HepG2 (cell line): ENCODE measurements around the gene CDC20. TPM values are rescaled to one million over a fixed set of nuclear protein-coding genes. Genes with fewer than 3 reads are reported as not detected.

ENCODE experiments used
- ATAC-seq: fragments of 200-7000 bp; cut with Tn5 transposase; 3 replicates; pipeline ENCODE4 v1.9.1; 2020; ENCODE audit warnings: mild to moderate bottlenecking, moderate library complexity
- BruUV-seq: library from RNA; stranded (reverse); fragments of 400-500 nt; replicated peaks from 2 replicates; lab custom pipeline; 2021; lab: Mats Ljungman, UMichigan
- CTCF ChIA-PET: fragments of 300-600 bp; formaldehyde crosslinking; extraction: SDS; loops from one replicate; lab custom pipeline; 2021; ENCODE audit warnings: low total read pairs, inconsistent platforms, low intra/inter-chr PET ratio; lab: Yijun Ruan, JAX
- POLR2A ChIA-PET: fragments of 350-600 bp; sonication (Branson Sonifier 250); formaldehyde crosslinking; loops from one replicate; lab custom pipeline; 2020; ENCODE audit warnings: antibody characterized with exemption, inconsistent platforms; lab: Yijun Ruan, JAX
- DNase-seq: peaks from one replicate; pipeline ENCODE4 v3.0.0-alpha.2; 2015; ENCODE audit warnings: low spot score
- FAIRE-seq: peaks from 3 replicates; lab custom pipeline; 2011; peaks lifted over from hg19 to GRCh38; lab: Jason Lieb, UNC
- H2AFZ ChIP-seq: one replicate; pipeline ENCODE4 v1.6.1; 2011; ENCODE audit warnings: low read length, inconsistent platforms
- H3K27ac ChIP-seq: fragments of 300-600 bp; 3 replicates; pipeline ENCODE4 v1.8.0; 2011; ENCODE audit warnings: mixed run types, mild to moderate bottlenecking, mixed read lengths, low read length, inconsistent platforms; ENCODE audit not compliant: insufficient read depth; ENCODE audit errors: extremely low read length
- H3K27me3 ChIP-seq, 2 experiments: fragments of 200-600 bp in 1 of 2; 2 replicates in 1 of 2; 3 replicates in 1 of 2; pipeline versions ENCODE4 v1.6.0 to v1.8.0; 2011; ENCODE audit warnings: low read length in 2 of 2, mild to moderate bottlenecking in 2 of 2, moderate library complexity in 2 of 2, inconsistent platforms in 1 of 2; ENCODE audit not compliant: insufficient read depth in 2 of 2, control insufficient read depth in 1 of 2
- H3K36me3 ChIP-seq, 2 experiments: fragments of 200-600 bp in 1 of 2; replicated peaks in 1 of 2; 2 replicates in 1 of 2; 3 replicates in 1 of 2; pipeline versions ENCODE4 v1.5.1 to v1.8.0; 2011; ENCODE audit warnings: low read length in 2 of 2, inconsistent platforms in 1 of 2; ENCODE audit not compliant: insufficient read depth in 2 of 2, control insufficient read depth in 1 of 2
- H3K4me1 ChIP-seq: 2 replicates; pipeline ENCODE4 v1.5.1; 2012; ENCODE audit warnings: low read length, inconsistent platforms; ENCODE audit not compliant: insufficient read depth
- H3K4me2 ChIP-seq: 2 replicates; pipeline ENCODE4 v1.6.0; 2011; ENCODE audit warnings: low read depth, low read length, inconsistent platforms
- H3K4me3 ChIP-seq, 3 experiments: fragments of 200-600 bp in 1 of 3; sonication (generic), shearing (Covaris generic) in 1 of 3; replicated peaks in 1 of 3; 2 replicates each; pipeline ENCODE4 v1.5.1; 2011 to 2016; ENCODE audit warnings: low read length in 3 of 3, inconsistent platforms in 2 of 3, low read depth in 2 of 3, mild to moderate bottlenecking in 2 of 3, control low read depth in 1 of 3, mixed read lengths in 1 of 3; ENCODE audit not compliant: insufficient read depth in 1 of 3
- H3K79me2 ChIP-seq: one replicate; pipeline ENCODE4 v1.6.1; 2011; ENCODE audit warnings: low read length, inconsistent platforms; ENCODE audit not compliant: insufficient read depth
- H3K9ac ChIP-seq: 2 replicates; pipeline ENCODE4 v1.6.0; 2011; ENCODE audit warnings: mild to moderate bottlenecking, low read depth, low read length, inconsistent platforms; ENCODE audit not compliant: insufficient read depth
- H3K9me3 ChIP-seq: 2 replicates; pipeline ENCODE4 v1.5.1; 2012; ENCODE audit warnings: mild to moderate bottlenecking, low read length
- H4K20me1 ChIP-seq: 2 replicates; pipeline ENCODE4 v1.6.0; 2011; ENCODE audit warnings: inconsistent platforms, mild to moderate bottlenecking, low read length, moderate library complexity; ENCODE audit not compliant: insufficient read depth
- ATAD3A ChIP-seq: sonication (generic); formaldehyde crosslinking; IDR thresholded peaks from 2 replicates; pipeline ENCODE4 v1.4.0; 2020; ENCODE audit warnings: missing genetic modification reagents
- BRCA1 ChIP-seq: sonication (generic); formaldehyde crosslinking; IDR thresholded peaks from 2 replicates; pipeline ENCODE4 v1.4.0; 2020; ENCODE audit warnings: missing genetic modification reagents
- DNMT1 ChIP-seq: sonication (generic); formaldehyde crosslinking; IDR thresholded peaks from 2 replicates; pipeline ENCODE4 v1.5.1; 2020; ENCODE audit warnings: mild to moderate bottlenecking, missing genetic modification reagents
- ELF3 ChIP-seq: IDR thresholded peaks from 2 replicates; pipeline ENCODE4 v1.6.1; 2016; ENCODE audit warnings: missing genetic modification reagents, missing compliant biosample characterization
- GABPA ChIP-seq, 2 experiments: IDR thresholded peaks; 2 replicates each; pipeline ENCODE4 v1.6.1; 2011 to 2016; ENCODE audit warnings: low read depth in 2 of 2, low read length in 1 of 2, missing biosample characterization in 1 of 2, missing genetic modification characterization in 1 of 2
- MBD4 ChIP-seq: IDR thresholded peaks from 2 replicates; pipeline ENCODE4 v1.6.1; 2012; ENCODE audit warnings: low read length, inconsistent platforms, borderline replicate concordance
- MIER3 ChIP-seq: IDR thresholded peaks from 2 replicates; pipeline ENCODE4 v1.6.1; 2016; ENCODE audit warnings: missing compliant biosample characterization, borderline replicate concordance
- RAD51 ChIP-seq: fragments of 450-650 bp; IDR thresholded peaks from 2 replicates; pipeline ENCODE4 v1.6.1; 2016; ENCODE audit warnings: borderline replicate concordance
- TGIF2 ChIP-seq: IDR thresholded peaks from 2 replicates; pipeline ENCODE4 v1.6.1; 2016; ENCODE audit warnings: control low read depth, missing compliant biosample characterization
- XBP1 ChIP-seq: sonication (generic); formaldehyde crosslinking; IDR thresholded peaks from 2 replicates; pipeline ENCODE4 v1.5.0; 2020; ENCODE audit warnings: missing genetic modification reagents
- XRCC5 ChIP-seq: fragments of 200-400 bp; formaldehyde crosslinking; optimal IDR thresholded peaks from 2 replicates; pipeline ENCODE3; 2017; ENCODE audit warnings: mild to moderate bottlenecking, low read length
- ZNF282 ChIP-seq: fragments of 450-650 bp; IDR thresholded peaks from 2 replicates; pipeline ENCODE4 v1.6.1; 2018; ENCODE audit not compliant: partially characterized antibody
- ZNF564 ChIP-seq: sonication (generic); formaldehyde crosslinking; IDR thresholded peaks from 2 replicates; pipeline ENCODE4 v1.8.1; 2023; ENCODE audit warnings: mild to moderate bottlenecking, missing genetic modification reagents
- WGBS: methylation state at CpG from one replicate; pipeline ENCODE4 v1.1.6; 2017; ENCODE audit warnings: low lambda C conversion rate; 5-methylcytosine and 5-hydroxymethylcytosine counted together
- in situ Hi-C: cut with HindIII; loops from 2 replicates; pipeline ENCODE4 v1.10.0; 2017; ENCODE audit warnings: low pct_unique_long_range_greater_than_20kb; ENCODE audit not compliant: extremely low pct_ligation_motif_present
- intact Hi-C: fragments of 100-400 bp; cut with micrococcal nuclease; formaldehyde crosslinking; loops from one replicate; pipeline ENCODE4 v1.10.0; 2022; ENCODE audit not compliant: unreplicated experiment
- polyA plus RNA-seq, 8 experiments: library from polyadenylated mRNA; depleted of rRNA in 3 of 8; stranded (reverse) in 7 of 8; unstranded in 1 of 8; fragments of >200 nt; fragmentation: Illumina TruSeq in 4 of 8; extraction: Trizol in 4 of 8; gene quantifications; 2 replicates each; pipeline versions ENCODE4 v1.2.1 to v1.2.3, GENCODE V29; 2011 to 2016; ENCODE audit warnings: low read depth in 4 of 8, missing spikeins in 1 of 8, mixed read lengths in 1 of 8; ENCODE audit not compliant: insufficient read depth in 1 of 8
- total RNA-seq, 5 experiments: library from RNA; depleted of rRNA; stranded (reverse); fragments of >200 nt; fragmentation: Illumina TruSeq; extraction: Trizol; gene quantifications; 2 replicates each; pipeline ENCODE4 v1.2.3, GENCODE V29; 2016; ENCODE audit warnings: low read depth in 1 of 5
- TF ChIP-seq, protein P1 (sequence below): sonication (generic); formaldehyde crosslinking; IDR thresholded peaks from 2 replicates; pipeline ENCODE4 v1.4.0; 2020; ENCODE audit warnings: missing genetic modification reagents
- TF ChIP-seq, protein P2 (sequence below): sonication (generic); formaldehyde crosslinking; IDR thresholded peaks from 2 replicates; pipeline ENCODE4 v1.9.0; 2021; ENCODE audit warnings: missing genetic modification reagents, mild to moderate bottlenecking, borderline replicate concordance
- TF ChIP-seq, protein P3 (sequence below): IDR thresholded peaks from 2 replicates; pipeline ENCODE4 v1.6.1; 2018; ENCODE audit warnings: missing genetic modification reagents, mild to moderate bottlenecking, missing compliant biosample characterization
- TF ChIP-seq, protein P4 (sequence below): sonication (generic); formaldehyde crosslinking; IDR thresholded peaks from 2 replicates; pipeline ENCODE4 v1.4.0; 2020; ENCODE audit warnings: missing genetic modification reagents

Gene CDC20
- total and polyA plus RNA-seq, 2 of the 13 experiments (the other 11 are each of a cell fraction or from before 2014, with no cell fraction given): 57.9 to 90.0 TPM

DNA sequence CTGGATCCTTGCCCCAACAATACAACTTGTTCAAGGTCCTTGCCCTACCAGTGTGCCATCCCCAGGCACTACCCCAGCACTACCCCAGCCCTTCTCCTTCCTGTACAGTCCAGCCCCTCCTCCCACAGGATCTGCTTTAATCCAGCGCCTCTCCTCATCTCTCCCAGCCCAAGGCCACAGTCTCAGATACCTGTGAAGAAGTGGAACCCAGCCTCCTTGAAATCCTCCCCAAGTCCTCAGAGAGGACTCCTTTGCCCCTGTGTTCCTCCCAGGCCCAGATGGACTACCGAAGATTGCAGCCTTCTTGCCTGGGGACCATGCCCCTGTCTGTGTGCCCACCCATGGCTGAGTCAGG, 6.5 kb upstream of the CDC20 start:
- ChIA-PET CTCF (no interaction called here), POLR2A (interaction anchor here (1.3 kb wide), 1 partner anchor 38 kb away, joined by 4 read pairs; no protein-coding TSS in a partner anchor)
- WGBS: 75% methylated on average over 2 of the region's 2 CpGs
- Histone ChIP-seq H3K27ac (no peak overlapping the region), H2AFZ (no peak overlapping the region), H3K4me2 (no peak overlapping the region), H3K27me3 (no peaks in the 10 kb centered on the region; a peak in 1 of 5 replicates), H4K20me1 (no peaks in the 10 kb centered on the region), H3K4me1 (peaks cover 54% of the 10 kb centered on the region), H3K9me3 (no peaks in the 10 kb centered on the region), H3K36me3 (no peaks in the 10 kb centered on the region), H3K4me3 (no peak overlapping the region), H3K9ac (no peak overlapping the region), H3K79me2 (no peaks in the 10 kb centered on the region)
- DNase-seq (no peak), ATAC-seq (no peak), FAIRE-seq (no peak)
- intact Hi-C loops (no loop called here), in situ Hi-C loops (no loop called here)
- BruUV-seq: no TSS peak
- no peak for TF ChIP-seq BRCA1 (CRISPR knock-in tag)
- no peak for TF ChIP-seq TGIF2 (CRISPR knock-in tag)
- TF ChIP-seq MBD4: no peak
- TF ChIP-seq ELF3 (CRISPR knock-in tag): no peak
- no peak for TF ChIP-seq XRCC5
- TF ChIP-seq ZNF564 (CRISPR knock-in tag): no peak
- no peak for TF ChIP-seq ZNF282
- TF ChIP-seq ATAD3A (CRISPR knock-in tag): no peak
- TF ChIP-seq, protein P1, sequence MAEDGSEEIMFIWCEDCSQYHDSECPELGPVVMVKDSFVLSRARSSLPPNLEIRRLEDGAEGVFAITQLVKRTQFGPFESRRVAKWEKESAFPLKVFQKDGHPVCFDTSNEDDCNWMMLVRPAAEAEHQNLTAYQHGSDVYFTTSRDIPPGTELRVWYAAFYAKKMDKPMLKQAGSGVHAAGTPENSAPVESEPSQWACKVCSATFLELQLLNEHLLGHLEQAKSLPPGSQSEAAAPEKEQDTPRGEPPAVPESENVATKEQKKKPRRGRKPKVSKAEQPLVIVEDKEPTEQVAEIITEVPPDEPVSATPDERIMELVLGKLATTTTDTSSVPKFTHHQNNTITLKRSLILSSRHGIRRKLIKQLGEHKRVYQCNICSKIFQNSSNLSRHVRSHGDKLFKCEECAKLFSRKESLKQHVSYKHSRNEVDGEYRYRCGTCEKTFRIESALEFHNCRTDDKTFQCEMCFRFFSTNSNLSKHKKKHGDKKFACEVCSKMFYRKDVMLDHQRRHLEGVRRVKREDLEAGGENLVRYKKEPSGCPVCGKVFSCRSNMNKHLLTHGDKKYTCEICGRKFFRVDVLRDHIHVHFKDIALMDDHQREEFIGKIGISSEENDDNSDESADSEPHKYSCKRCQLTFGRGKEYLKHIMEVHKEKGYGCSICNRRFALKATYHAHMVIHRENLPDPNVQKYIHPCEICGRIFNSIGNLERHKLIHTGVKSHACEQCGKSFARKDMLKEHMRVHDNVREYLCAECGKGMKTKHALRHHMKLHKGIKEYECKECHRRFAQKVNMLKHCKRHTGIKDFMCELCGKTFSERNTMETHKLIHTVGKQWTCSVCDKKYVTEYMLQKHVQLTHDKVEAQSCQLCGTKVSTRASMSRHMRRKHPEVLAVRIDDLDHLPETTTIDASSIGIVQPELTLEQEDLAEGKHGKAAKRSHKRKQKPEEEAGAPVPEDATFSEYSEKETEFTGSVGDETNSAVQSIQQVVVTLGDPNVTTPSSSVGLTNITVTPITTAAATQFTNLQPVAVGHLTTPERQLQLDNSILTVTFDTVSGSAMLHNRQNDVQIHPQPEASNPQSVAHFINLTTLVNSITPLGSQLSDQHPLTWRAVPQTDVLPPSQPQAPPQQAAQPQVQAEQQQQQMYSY (CRISPR knock-in tag): no peak
- TF ChIP-seq, protein P2, sequence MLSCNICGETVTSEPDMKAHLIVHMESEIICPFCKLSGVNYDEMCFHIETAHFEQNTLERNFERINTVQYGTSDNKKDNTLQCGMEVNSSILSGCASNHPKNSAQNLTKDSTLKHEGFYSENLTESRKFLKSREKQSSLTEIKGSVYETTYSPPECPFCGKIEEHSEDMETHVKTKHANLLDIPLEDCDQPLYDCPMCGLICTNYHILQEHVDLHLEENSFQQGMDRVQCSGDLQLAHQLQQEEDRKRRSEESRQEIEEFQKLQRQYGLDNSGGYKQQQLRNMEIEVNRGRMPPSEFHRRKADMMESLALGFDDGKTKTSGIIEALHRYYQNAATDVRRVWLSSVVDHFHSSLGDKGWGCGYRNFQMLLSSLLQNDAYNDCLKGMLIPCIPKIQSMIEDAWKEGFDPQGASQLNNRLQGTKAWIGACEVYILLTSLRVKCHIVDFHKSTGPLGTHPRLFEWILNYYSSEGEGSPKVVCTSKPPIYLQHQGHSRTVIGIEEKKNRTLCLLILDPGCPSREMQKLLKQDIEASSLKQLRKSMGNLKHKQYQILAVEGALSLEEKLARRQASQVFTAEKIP: no peak
- no peak for TF ChIP-seq MIER3 (CRISPR knock-in tag)
- TF ChIP-seq RAD51: no peak
- TF ChIP-seq GABPA (IDR thresholded peaks at IDR 0.05; ENCODE audit: low read depth, low read length): no peak
- TF ChIP-seq GABPA (CRISPR knock-in tag; IDR thresholded peaks at IDR 0.05; ENCODE audit: low read depth): no peak
- TF ChIP-seq, protein P3, sequence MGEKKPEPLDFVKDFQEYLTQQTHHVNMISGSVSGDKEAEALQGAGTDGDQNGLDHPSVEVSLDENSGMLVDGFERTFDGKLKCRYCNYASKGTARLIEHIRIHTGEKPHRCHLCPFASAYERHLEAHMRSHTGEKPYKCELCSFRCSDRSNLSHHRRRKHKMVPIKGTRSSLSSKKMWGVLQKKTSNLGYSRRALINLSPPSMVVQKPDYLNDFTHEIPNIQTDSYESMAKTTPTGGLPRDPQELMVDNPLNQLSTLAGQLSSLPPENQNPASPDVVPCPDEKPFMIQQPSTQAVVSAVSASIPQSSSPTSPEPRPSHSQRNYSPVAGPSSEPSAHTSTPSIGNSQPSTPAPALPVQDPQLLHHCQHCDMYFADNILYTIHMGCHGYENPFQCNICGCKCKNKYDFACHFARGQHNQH: no peak
- TF ChIP-seq, protein P4, sequence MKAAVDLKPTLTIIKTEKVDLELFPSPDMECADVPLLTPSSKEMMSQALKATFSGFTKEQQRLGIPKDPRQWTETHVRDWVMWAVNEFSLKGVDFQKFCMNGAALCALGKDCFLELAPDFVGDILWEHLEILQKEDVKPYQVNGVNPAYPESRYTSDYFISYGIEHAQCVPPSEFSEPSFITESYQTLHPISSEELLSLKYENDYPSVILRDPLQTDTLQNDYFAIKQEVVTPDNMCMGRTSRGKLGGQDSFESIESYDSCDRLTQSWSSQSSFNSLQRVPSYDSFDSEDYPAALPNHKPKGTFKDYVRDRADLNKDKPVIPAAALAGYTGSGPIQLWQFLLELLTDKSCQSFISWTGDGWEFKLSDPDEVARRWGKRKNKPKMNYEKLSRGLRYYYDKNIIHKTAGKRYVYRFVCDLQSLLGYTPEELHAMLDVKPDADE (CRISPR knock-in tag): no peak
- TF ChIP-seq XBP1 (CRISPR knock-in tag): no peak
- no peak for TF ChIP-seq DNMT1 (CRISPR knock-in tag)
